GM23338 (cell line): ENCODE results near the gene CREB1.

Experiments used
- CTCF ChIP-seq, 2 experiments: fragments of 200-600 bp in 1 of 2; sonication (generic) in 1 of 2; conservative IDR thresholded peaks; 2 replicates each; pipeline versions ENCODE4 v1.5.1 to v1.6.1; 2016 to 2017; ENCODE audit warnings: antibody characterized with exemption in 2 of 2, low read depth in 2 of 2, mild to moderate bottlenecking in 2 of 2, moderate library complexity in 1 of 2
- ETS1 ChIP-seq: IDR thresholded peaks from 2 replicates; pipeline ENCODE4 v1.6.1; 2016; ENCODE audit warnings: antibody characterized with exemption
- EZH2 ChIP-seq: fragments of 200-600 bp; sonication (generic); IDR thresholded peaks from one replicate; pipeline ENCODE4 v1.8.0; 2017; ENCODE audit warnings: antibody characterized with exemption, mild to moderate bottlenecking, low read depth; ENCODE audit not compliant: unreplicated experiment
- EZH2phosphoT487 ChIP-seq: fragments of 200-600 bp; sonication (generic); IDR thresholded peaks from one replicate; pipeline ENCODE4 v1.8.1; 2018; ENCODE audit warnings: antibody characterized with exemption; ENCODE audit not compliant: unreplicated experiment
- JUNB ChIP-seq: IDR thresholded peaks from one replicate; pipeline ENCODE4 v1.6.1; 2016; ENCODE audit warnings: antibody characterized with exemption; ENCODE audit not compliant: unreplicated experiment
- NANOG ChIP-seq: IDR thresholded peaks from 2 replicates; pipeline ENCODE4 v1.6.1; 2016; ENCODE audit warnings: antibody characterized with exemption, borderline replicate concordance
- POLR2AphosphoS5 ChIP-seq: IDR thresholded peaks from 2 replicates; pipeline ENCODE4 v1.6.1; 2016; ENCODE audit warnings: antibody characterized with exemption, low read depth
- REST ChIP-seq: IDR thresholded peaks from one replicate; pipeline ENCODE4 v1.6.1; 2018; ENCODE audit warnings: antibody characterized with exemption; ENCODE audit not compliant: unreplicated experiment
- STAT1 ChIP-seq: IDR thresholded peaks from one replicate; pipeline ENCODE4 v1.6.1; 2016; ENCODE audit warnings: antibody characterized with exemption; ENCODE audit not compliant: unreplicated experiment
- ZNF331 ChIP-seq: fragments of 250-450 bp; sonication (Bioruptor Pico); IDR thresholded peaks from 2 replicates; pipeline ENCODE4 v1.5.0; 2020; ENCODE audit warnings: low read depth, mild to moderate bottlenecking, moderate library complexity
- ZNF462 ChIP-seq: fragments of 250-450 bp; sonication (Bioruptor Pico); IDR thresholded peaks from 2 replicates; pipeline ENCODE4 v1.5.0; 2020; ENCODE audit warnings: mild to moderate bottlenecking, moderate library complexity

- TF ChIP-seq EZH2phosphoT487 (no peak), EZH2 (no peak), CTCF (conservative IDR thresholded peaks at IDR 0.05; ENCODE audit: low read depth in 2 of 2) (no peak), POLR2AphosphoS5 (no peak), JUNB (no peak), REST (no peak), STAT1 (no peak), ETS1 (no peak), ZNF462 (CRISPR knock-in tag) (no peak), ZNF331 (CRISPR knock-in tag) (no peak), NANOG (no peak)
These were observed 46.3 kb upstream of the CREB1 start for GRCh38 chr2:207483477-207483876.
